Mesendoderm (in vitro differentiated cells): ENCODE results near the gene SLC44A3.

ENCODE experiments used
- DNase-seq: peaks from one replicate; pipeline ENCODE4 v3.0.0; 2013
- H2AK5ac ChIP-seq: 2 replicates; pipeline ENCODE4 v1.6.1; 2013; ENCODE audit warnings: low read length, inconsistent platforms
- H2BK120ac ChIP-seq: 2 replicates; pipeline ENCODE4 v1.6.1; 2013; ENCODE audit warnings: low read depth, mild to moderate bottlenecking, low read length, moderate library complexity, mixed read lengths
- H2BK15ac ChIP-seq: replicated peaks from 2 replicates; pipeline ENCODE4 v1.6.1; 2013; ENCODE audit warnings: low read depth, mild to moderate bottlenecking, moderate library complexity
- H2BK5ac ChIP-seq: 2 replicates; pipeline ENCODE4 v1.6.1; 2013; ENCODE audit warnings: low read length, inconsistent platforms
- H3K18ac ChIP-seq: 2 replicates; pipeline ENCODE4 v1.6.1; 2013; ENCODE audit warnings: mild to moderate bottlenecking, low read length, mixed read lengths
- H3K23ac ChIP-seq: one replicate; pipeline ENCODE4 v1.6.1; 2013; ENCODE audit warnings: low read length
- H3K27ac ChIP-seq: 2 replicates; pipeline ENCODE4 v1.5.1; 2013; ENCODE audit warnings: low read depth, mild to moderate bottlenecking, inconsistent platforms, low read length, moderate library complexity
- H3K27me3 ChIP-seq: 2 replicates; pipeline ENCODE4 v1.6.1; 2013; ENCODE audit warnings: low read length, control low read depth, mild to moderate bottlenecking, inconsistent platforms; ENCODE audit not compliant: insufficient read depth, poor library complexity
- H3K36me3 ChIP-seq: 2 replicates; pipeline ENCODE4 v1.6.1; 2013; ENCODE audit warnings: low read length, inconsistent platforms; ENCODE audit not compliant: control insufficient read depth, insufficient read depth
- H3K4ac ChIP-seq: one replicate; pipeline ENCODE4 v1.6.1; 2013; ENCODE audit warnings: low read depth, mild to moderate bottlenecking, low read length, moderate library complexity
- H3K4me1 ChIP-seq: 2 replicates; pipeline ENCODE4 v1.6.1; 2013; ENCODE audit warnings: low read depth, low read length, inconsistent platforms; ENCODE audit not compliant: control insufficient read depth
- H3K4me2 ChIP-seq: 2 replicates; pipeline ENCODE4 v1.6.1; 2013; ENCODE audit warnings: low read length
- H3K4me3 ChIP-seq: 2 replicates; pipeline ENCODE4 v1.5.1; 2013; ENCODE audit warnings: mild to moderate bottlenecking, low read length
- H3K56ac ChIP-seq: one replicate; pipeline ENCODE4 v1.6.1; 2013; ENCODE audit warnings: low read length
- H3K79me1 ChIP-seq: 2 replicates; pipeline ENCODE4 v1.6.1; 2013; ENCODE audit warnings: low read length, inconsistent platforms
- H3K79me2 ChIP-seq: 2 replicates; pipeline ENCODE4 v1.6.1; 2013; ENCODE audit warnings: mild to moderate bottlenecking, low read length; ENCODE audit not compliant: control insufficient read depth, insufficient read depth
- H3K9ac ChIP-seq: 2 replicates; pipeline ENCODE4 v1.6.1; 2013; ENCODE audit warnings: low read length, inconsistent platforms
- H4K5ac ChIP-seq: one replicate; pipeline ENCODE4 v1.6.1; 2013; ENCODE audit warnings: low read length
- H4K8ac ChIP-seq: one replicate; pipeline ENCODE4 v1.6.1; 2013; ENCODE audit warnings: low read depth, mild to moderate bottlenecking, control low read depth, low read length, moderate library complexity
- WGBS: extraction: QIAGEN DNeasy Blood & Tissue Kit; methylation state at CpG from one replicate; pipeline ENCODE4 v1.1.7; 2013; ENCODE audit warnings: low lambda C conversion rate, missing lambda C conversion rate; ENCODE audit not compliant: insufficient coverage; ENCODE audit errors: extremely low coverage; 5-methylcytosine and 5-hydroxymethylcytosine counted together

The SLC44A3 gene

GRCh38 chr1:94863919-94864318 is 43.8 kb downstream of the SLC44A3 start:
- H3K27me3 ChIP-seq = no peaks in the 10 kb centered on the region
- H3K56ac ChIP-seq = no peak overlapping the region
- H4K5ac ChIP-seq = no peak overlapping the region
- no peak overlapping the region for H3K9ac ChIP-seq
- no peak overlapping the region for H3K4ac ChIP-seq
- H2BK5ac ChIP-seq = no peak overlapping the region
- no peak overlapping the region for H4K8ac ChIP-seq
- H3K4me2 ChIP-seq = no peak overlapping the region
- H3K23ac ChIP-seq = no peak overlapping the region
- H3K79me2 ChIP-seq = no peaks in the 10 kb centered on the region
- peaks cover 11% of the 10 kb centered on the region for H3K4me1 ChIP-seq
- no peak overlapping the region for H2BK15ac ChIP-seq
- no peak overlapping the region for H3K27ac ChIP-seq
- H3K79me1 ChIP-seq = no peaks in the 10 kb centered on the region
- no peak overlapping the region for H2BK120ac ChIP-seq
- H3K36me3 ChIP-seq = no peaks in the 10 kb centered on the region
- no CpG with 5 or more reads among the region's 4 CpGs for WGBS
- H3K18ac ChIP-seq = peak overlapping the region; percentile 47
- DNase-seq = peak; percentile 78
- H2AK5ac ChIP-seq = no peak overlapping the region
- no peak overlapping the region for H3K4me3 ChIP-seq

DNA sequence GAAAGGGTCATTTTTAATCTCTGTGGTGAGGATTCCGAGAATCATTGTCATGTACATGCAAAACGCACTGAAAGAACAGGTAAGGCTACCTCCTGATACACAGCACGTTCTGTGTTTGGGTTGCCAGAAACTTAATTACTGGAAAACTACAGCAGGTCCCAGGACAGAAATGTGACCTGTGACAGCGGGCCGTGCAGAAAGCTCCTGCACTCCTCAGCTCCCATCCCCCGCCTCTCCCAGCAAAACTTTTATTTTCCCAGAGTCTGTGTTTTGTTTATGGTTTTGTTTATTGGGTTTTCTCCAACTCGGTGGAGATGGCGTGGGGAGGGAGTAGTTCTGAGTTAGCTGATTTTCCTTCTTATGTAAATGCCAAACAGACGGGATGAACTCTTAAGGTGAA is 44.7 kb downstream of the SLC44A3 start:
- no peaks in the 10 kb centered on the region for H3K36me3 ChIP-seq
- no peaks in the 10 kb centered on the region for H3K79me2 ChIP-seq
- H3K79me1 ChIP-seq = no peaks in the 10 kb centered on the region
- no peak overlapping the region for H2BK120ac ChIP-seq
- H2BK5ac ChIP-seq = no peak overlapping the region
- peak overlapping the region; percentile 77 for H3K18ac ChIP-seq
- H4K5ac ChIP-seq = no peak overlapping the region
- no peak overlapping the region for H3K4ac ChIP-seq
- H4K8ac ChIP-seq = no peak overlapping the region
- no peak overlapping the region for H3K23ac ChIP-seq
- no peak overlapping the region for H3K4me2 ChIP-seq
- no peak overlapping the region for H3K56ac ChIP-seq
- H3K4me3 ChIP-seq = no peak overlapping the region
- no peak overlapping the region for H3K27ac ChIP-seq
- no peak overlapping the region for H2AK5ac ChIP-seq
- no peak overlapping the region for H2BK15ac ChIP-seq
- no peak overlapping the region for H3K9ac ChIP-seq
- no CpG with 5 or more reads among the region's 9 CpGs for WGBS
- no peak for DNase-seq
- no peaks in the 10 kb centered on the region for H3K27me3 ChIP-seq
- peaks cover 11% of the 10 kb centered on the region for H3K4me1 ChIP-seq

DNA sequence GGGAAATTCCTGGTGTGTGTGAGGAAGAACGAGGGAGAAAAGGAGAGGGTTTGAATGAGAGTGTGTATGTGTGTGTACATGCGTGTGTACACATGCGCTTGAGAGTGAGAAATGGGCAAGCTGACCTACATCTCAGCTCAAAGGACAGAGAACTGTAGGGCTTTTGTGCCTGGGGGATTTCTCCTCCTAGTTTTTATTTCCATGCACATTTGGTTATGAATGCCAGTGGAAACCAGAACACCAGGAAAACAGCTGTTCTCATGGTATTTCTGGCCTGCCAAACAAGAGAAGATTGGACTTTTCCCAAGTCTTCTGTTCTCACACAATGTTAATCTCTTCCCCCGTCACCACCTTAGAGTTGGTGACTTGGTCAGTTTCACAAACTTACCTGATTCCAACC is 45.2 kb downstream of the SLC44A3 start:
- no peak overlapping the region for H2BK5ac ChIP-seq
- no peak overlapping the region for H3K18ac ChIP-seq
- no peak overlapping the region for H3K23ac ChIP-seq
- WGBS = 100% methylated on average over 1 of the region's 4 CpGs
- H2BK15ac ChIP-seq = no peak overlapping the region
- no peak overlapping the region for H3K56ac ChIP-seq
- no peak overlapping the region for H3K9ac ChIP-seq
- H2BK120ac ChIP-seq = no peak overlapping the region
- H3K4me3 ChIP-seq = no peak overlapping the region
- no peak overlapping the region for H2AK5ac ChIP-seq
- H3K27me3 ChIP-seq = no peaks in the 10 kb centered on the region
- no peaks in the 10 kb centered on the region for H3K79me2 ChIP-seq
- H3K4ac ChIP-seq = no peak overlapping the region
- H3K27ac ChIP-seq = no peak overlapping the region
- H3K79me1 ChIP-seq = no peaks in the 10 kb centered on the region
- H4K8ac ChIP-seq = no peak overlapping the region
- no peak overlapping the region for H3K4me2 ChIP-seq
- DNase-seq = no peak
- H3K4me1 ChIP-seq = peaks cover 11% of the 10 kb centered on the region
- H4K5ac ChIP-seq = no peak overlapping the region
- H3K36me3 ChIP-seq = no peaks in the 10 kb centered on the region

- H2BK15ac ChIP-seq = no peak overlapping the region
- no peak overlapping the region for H3K4me2 ChIP-seq
- H3K4ac ChIP-seq = no peak overlapping the region
- H3K4me3 ChIP-seq = no peak overlapping the region
- no peaks in the 10 kb centered on the region for H3K79me1 ChIP-seq
- no peaks in the 10 kb centered on the region for H3K79me2 ChIP-seq
- no peak overlapping the region for H3K9ac ChIP-seq
- H3K27ac ChIP-seq = no peak overlapping the region
- no peak overlapping the region for H3K56ac ChIP-seq
- WGBS = no CpG with 5 or more reads among the region's 4 CpGs
- no peak overlapping the region for H3K18ac ChIP-seq
- no peak overlapping the region for H2BK5ac ChIP-seq
- no peak overlapping the region for H2BK120ac ChIP-seq
- no peak overlapping the region for H4K8ac ChIP-seq
- peaks cover 11% of the 10 kb centered on the region for H3K4me1 ChIP-seq
- no peak for DNase-seq
- H3K27me3 ChIP-seq = no peaks in the 10 kb centered on the region
- H3K23ac ChIP-seq = no peak overlapping the region
- no peaks in the 10 kb centered on the region for H3K36me3 ChIP-seq
- H4K5ac ChIP-seq = no peak overlapping the region
- H2AK5ac ChIP-seq = no peak overlapping the region
Observed at GRCh38 chr1:94866164-94866807, 46.1 kb downstream of the SLC44A3 start.

DNA sequence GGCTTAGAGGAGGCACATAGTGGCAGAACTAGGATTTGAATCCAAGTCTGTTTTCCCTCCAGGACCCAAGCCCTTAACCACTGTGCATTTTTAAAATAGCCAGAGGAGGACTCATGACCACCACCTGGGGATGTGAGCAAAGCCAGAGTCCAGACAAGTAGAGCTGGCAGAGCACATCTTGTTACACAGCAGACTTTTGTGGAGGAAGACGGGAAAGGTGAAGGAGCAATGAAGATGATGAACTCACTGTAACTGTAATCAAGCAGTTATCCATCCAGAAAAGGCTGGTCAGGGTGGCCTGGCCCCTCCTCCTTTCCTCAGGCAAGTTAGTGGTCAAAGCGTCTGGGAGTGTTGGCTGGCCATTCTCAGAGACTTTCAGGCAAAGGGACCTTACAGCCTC is 50.9 kb downstream of the SLC44A3 start:
- WGBS = no CpG with 5 or more reads among the region's 2 CpGs
- no peak overlapping the region for H3K4ac ChIP-seq
- no peaks in the 10 kb centered on the region for H3K4me1 ChIP-seq

More for the DNA sequence above, 50.9 kb downstream of the SLC44A3 start:
- no peak overlapping the region for H3K9ac ChIP-seq
- H3K4me2 ChIP-seq = no peak overlapping the region
- H3K79me1 ChIP-seq = no peaks in the 10 kb centered on the region
- no peak overlapping the region for H3K27ac ChIP-seq
- no peak overlapping the region for H3K23ac ChIP-seq
- H3K56ac ChIP-seq = no peak overlapping the region
- H3K4me3 ChIP-seq = no peak overlapping the region
- DNase-seq = no peak
- H2BK5ac ChIP-seq = no peak overlapping the region
- no peaks in the 10 kb centered on the region for H3K27me3 ChIP-seq
- H3K79me2 ChIP-seq = no peaks in the 10 kb centered on the region
- H3K18ac ChIP-seq = no peak overlapping the region
- no peaks in the 10 kb centered on the region for H3K36me3 ChIP-seq
- H2BK120ac ChIP-seq = no peak overlapping the region
- no peak overlapping the region for H2BK15ac ChIP-seq
- H2AK5ac ChIP-seq = no peak overlapping the region
- no peak overlapping the region for H4K5ac ChIP-seq
- H4K8ac ChIP-seq = no peak overlapping the region
